Rectal smooth muscle tissue (tissue), 1 donor: ENCODE data around the gene CCDC88A.

Experiments
- H3K27ac ChIP-seq: one replicate; pipeline ENCODE4 v1.7.0; 2013; ENCODE audit warnings: low read depth, low read length, inconsistent platforms
- H3K27me3 ChIP-seq: one replicate; pipeline ENCODE4 v1.7.0; 2013; ENCODE audit warnings: low read length; ENCODE audit not compliant: control insufficient read depth, insufficient read depth
- H3K36me3 ChIP-seq: one replicate; pipeline ENCODE4 v1.7.0; 2013; ENCODE audit warnings: low read length; ENCODE audit not compliant: control insufficient read depth, insufficient read depth
- H3K4me1 ChIP-seq: one replicate; pipeline ENCODE4 v1.7.0; 2013; ENCODE audit warnings: low read length; ENCODE audit not compliant: control insufficient read depth, insufficient read depth
- H3K4me3 ChIP-seq: one replicate; pipeline ENCODE4 v1.7.0; 2013; ENCODE audit warnings: low read length
- H3K9ac ChIP-seq: one replicate; pipeline ENCODE4 v1.7.0; 2013; ENCODE audit warnings: low read length

The CCDC88A gene

GRCh38 chr2:55419233-55419678 lies 400 bp downstream of the CCDC88A start:
- H3K27me3 ChIP-seq, result no peaks in the 10 kb centered on the region
- peak overlapping the region; percentile 75 for H3K9ac ChIP-seq
- H3K4me3 ChIP-seq, result peak overlapping the region; percentile 93
- H3K36me3 ChIP-seq, result no peaks in the 10 kb centered on the region
- peaks cover 6% of the 10 kb centered on the region for H3K4me1 ChIP-seq
- peak overlapping the region; percentile 86 for H3K27ac ChIP-seq

DNA sequence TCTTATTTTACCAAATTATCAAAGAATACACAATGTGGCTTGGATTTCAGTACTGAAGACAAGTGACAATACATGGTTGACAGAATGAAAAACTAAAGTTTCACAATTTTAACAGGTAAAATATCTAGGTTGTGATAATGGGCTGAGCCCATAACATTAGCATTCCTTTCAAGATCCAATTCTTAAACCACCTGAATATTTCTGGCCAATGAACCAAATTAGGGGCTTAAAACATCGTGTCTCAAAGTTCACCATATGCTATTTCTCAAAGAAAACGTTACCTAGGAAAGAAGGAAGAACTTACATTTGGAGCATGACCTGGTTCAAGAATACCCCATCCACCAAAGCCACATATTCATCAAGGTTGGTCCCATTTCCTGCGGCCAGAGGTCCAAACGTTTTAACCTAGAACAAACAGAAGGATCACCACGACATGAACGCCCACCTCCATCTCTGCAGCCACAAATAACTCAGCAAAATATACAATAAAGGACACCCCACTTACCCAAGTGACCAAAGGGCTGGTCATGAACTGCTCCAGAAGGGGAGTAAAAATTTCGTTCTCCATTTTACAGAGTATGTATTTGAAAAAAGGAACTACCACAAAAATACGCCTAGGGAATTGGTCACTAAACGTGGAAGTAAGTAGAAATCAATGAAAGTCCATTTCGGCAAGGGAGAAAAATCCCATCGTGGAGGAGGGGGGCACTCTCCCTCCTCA lies 984 bp downstream of the CCDC88A start:
- Histone ChIP-seq H3K4me1 (peaks cover 6% of the 10 kb centered on the region), H3K27ac (peak overlapping the region; percentile 86), H3K36me3 (no peaks in the 10 kb centered on the region), H3K4me3 (peak overlapping the region; percentile 93), H3K9ac (peak overlapping the region; percentile 22), H3K27me3 (no peaks in the 10 kb centered on the region)

GRCh38 chr2:55418072-55418471 lies 1.6 kb downstream of the CCDC88A start:
- H3K27me3 ChIP-seq, result no peaks in the 10 kb centered on the region
- H3K9ac ChIP-seq, result no peak overlapping the region
- no peaks in the 10 kb centered on the region for H3K36me3 ChIP-seq
- H3K27ac ChIP-seq, result no peak overlapping the region
- peaks cover 6% of the 10 kb centered on the region for H3K4me1 ChIP-seq
- peak overlapping the region; percentile 22 for H3K4me3 ChIP-seq

DNA sequence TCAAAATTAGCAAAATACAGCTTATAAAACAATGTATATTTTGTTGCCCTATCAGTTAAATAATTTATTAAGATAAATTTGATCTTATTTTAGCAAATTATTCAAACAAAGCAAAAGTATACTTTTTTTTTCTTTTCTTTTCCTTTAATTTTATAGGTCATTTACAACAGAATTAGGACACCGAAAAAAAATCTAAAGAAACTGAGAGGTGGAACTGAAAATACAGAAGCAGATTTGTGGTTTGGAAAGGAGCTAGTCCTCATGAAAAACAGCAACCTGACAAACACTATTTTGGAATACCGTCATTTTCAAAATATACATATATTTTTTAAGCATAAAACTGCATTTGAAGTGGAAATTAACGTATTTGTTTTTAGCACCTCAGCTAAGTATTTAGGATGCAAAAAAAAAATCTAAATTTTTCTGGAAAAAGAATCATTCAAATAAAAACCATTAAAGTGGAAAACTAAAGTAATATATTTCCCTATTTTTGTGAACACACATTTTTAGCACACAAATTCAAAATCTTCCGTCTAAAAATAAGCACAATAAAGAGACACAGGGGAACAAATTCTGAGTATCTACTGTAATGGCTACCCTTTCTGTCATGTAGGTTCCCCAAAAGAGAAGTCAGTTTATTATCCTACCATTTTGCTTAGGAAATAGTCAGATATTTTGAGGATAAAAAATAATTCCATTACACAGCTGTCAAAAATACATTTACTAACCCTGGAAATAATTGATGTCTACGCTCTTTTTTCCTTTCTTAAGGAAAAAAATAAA lies 2.7 kb downstream of the CCDC88A start:
- no peak overlapping the region for H3K4me3 ChIP-seq
- H3K27ac ChIP-seq, result no peak overlapping the region

GRCh38 chr2:55415300-55415699 lies 4.4 kb downstream of the CCDC88A start:
- Histone ChIP-seq H3K27ac (no peak overlapping the region), H3K36me3 (no peaks in the 10 kb centered on the region), H3K4me1 (peaks cover 4% of the 10 kb centered on the region), H3K4me3 (no peak overlapping the region), H3K27me3 (no peaks in the 10 kb centered on the region), H3K9ac (no peak overlapping the region)

More for the DNA sequence above, 2.7 kb downstream of the CCDC88A start:
- H3K9ac ChIP-seq, result no peak overlapping the region
- H3K36me3 ChIP-seq, result no peaks in the 10 kb centered on the region
- no peaks in the 10 kb centered on the region for H3K27me3 ChIP-seq
- H3K4me1 ChIP-seq, result peaks cover 6% of the 10 kb centered on the region

- H3K9ac ChIP-seq, result no peak overlapping the region
- H3K4me1 ChIP-seq, result no peaks in the 10 kb centered on the region
- no peaks in the 10 kb centered on the region for H3K27me3 ChIP-seq
- no peak overlapping the region for H3K4me3 ChIP-seq
- H3K36me3 ChIP-seq, result no peaks in the 10 kb centered on the region
- H3K27ac ChIP-seq, result no peak overlapping the region
These were observed 10.5 kb downstream of the CCDC88A start for GRCh38 chr2:55408918-55409868.

DNA sequence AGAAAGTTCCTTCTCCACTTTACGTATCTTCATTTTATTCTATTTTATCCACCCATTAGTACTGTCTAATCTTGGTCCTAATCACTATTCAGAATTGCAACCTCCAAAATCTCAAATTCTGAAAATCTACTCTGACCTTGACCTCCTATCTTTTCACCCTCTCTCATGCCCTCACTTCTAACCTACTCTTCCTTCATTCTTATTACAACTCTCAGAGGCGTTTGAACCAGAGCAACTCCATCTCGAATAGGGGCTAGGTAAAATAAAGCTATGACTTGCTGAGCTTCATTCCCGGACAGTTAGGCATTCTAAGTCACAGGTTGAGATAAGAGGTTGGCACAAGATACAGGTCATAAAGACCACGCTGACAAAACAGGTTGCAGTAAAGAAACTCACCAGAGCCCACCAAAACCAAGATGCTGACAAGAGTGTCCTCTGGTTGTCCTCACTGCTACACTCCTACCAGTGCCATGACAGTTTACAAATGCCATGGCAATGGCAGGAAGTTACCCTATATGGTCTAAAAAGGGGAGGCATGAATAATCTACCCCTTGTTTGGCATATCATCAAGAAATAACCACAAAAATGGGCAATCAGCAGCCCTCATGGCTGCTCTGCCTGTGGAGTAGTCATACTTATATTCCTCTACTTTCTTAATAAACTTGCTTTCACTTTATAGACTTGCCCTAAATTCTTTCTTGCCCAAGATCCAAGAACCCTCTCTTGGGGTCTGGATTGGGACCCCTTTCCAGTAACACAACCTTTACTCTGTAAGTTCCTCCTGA lies 11.4 kb downstream of the CCDC88A start:
- H3K36me3 ChIP-seq, result no peaks in the 10 kb centered on the region
- no peaks in the 10 kb centered on the region for H3K4me1 ChIP-seq
- no peak overlapping the region for H3K4me3 ChIP-seq
- H3K27me3 ChIP-seq, result no peaks in the 10 kb centered on the region
- H3K27ac ChIP-seq, result no peak overlapping the region
- no peak overlapping the region for H3K9ac ChIP-seq

DNA sequence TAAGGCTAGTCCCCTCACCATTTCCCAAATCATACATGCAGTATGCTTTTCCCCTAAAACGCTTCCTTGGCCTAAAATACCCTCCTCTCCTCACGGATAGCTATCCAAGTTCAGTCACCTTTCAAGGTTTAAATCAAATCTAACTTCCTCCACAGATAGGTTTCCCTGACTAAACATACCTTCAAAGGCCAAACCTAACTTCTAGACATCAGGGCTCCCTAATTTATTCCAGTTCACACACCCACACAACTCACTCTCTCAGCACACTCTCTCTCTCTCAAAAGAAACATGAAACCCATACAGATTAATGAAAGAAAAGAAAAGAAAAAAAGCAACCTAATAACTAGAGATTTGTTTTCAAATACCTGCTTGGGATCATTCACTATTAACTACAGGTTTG lies 14.5 kb downstream of the CCDC88A start:
- no peak overlapping the region for H3K27ac ChIP-seq

GRCh38 chr2:55403256-55403998 lies 16.2 kb downstream of the CCDC88A start:
- Histone ChIP-seq H3K4me3 (no peak overlapping the region), H3K27me3 (no peaks in the 10 kb centered on the region), H3K36me3 (no peaks in the 10 kb centered on the region), H3K9ac (no peak overlapping the region), H3K4me1 (no peaks in the 10 kb centered on the region), H3K27ac (no peak overlapping the region)

More for the DNA sequence above, 14.5 kb downstream of the CCDC88A start:
- Histone ChIP-seq H3K36me3 (no peaks in the 10 kb centered on the region), H3K4me3 (no peak overlapping the region), H3K9ac (no peak overlapping the region), H3K27me3 (no peaks in the 10 kb centered on the region), H3K4me1 (no peaks in the 10 kb centered on the region)

- Histone ChIP-seq H3K27ac (no peak overlapping the region), H3K27me3 (no peaks in the 10 kb centered on the region), H3K4me3 (no peak overlapping the region), H3K4me1 (no peaks in the 10 kb centered on the region), H3K36me3 (no peaks in the 10 kb centered on the region), H3K9ac (no peak overlapping the region)
These were observed 18.5 kb downstream of the CCDC88A start for GRCh38 chr2:55401124-55401523.

DNA sequence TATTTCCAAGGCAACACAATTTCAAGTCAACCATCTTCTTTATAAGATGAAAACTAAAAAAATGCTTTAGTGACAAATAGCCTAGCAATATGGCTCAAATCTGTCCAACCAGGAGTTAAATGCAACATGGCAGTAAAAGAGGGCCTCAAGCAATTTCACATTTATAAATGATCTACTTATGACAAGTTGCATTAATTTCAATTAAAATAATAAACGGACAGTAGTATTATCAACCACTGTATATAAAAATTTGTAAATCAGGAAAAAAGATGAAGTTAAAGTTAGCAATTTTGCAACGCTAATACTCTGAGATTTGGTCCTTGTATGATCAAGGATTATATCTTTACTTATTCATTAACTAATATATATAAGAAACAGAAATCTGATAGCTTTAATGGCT lies 19.3 kb downstream of the CCDC88A start:
- Histone ChIP-seq H3K27ac (no peak overlapping the region), H3K4me3 (no peak overlapping the region), H3K9ac (no peak overlapping the region), H3K36me3 (no peaks in the 10 kb centered on the region), H3K4me1 (no peaks in the 10 kb centered on the region), H3K27me3 (no peaks in the 10 kb centered on the region)
